Placental epithelial cell (primary cell): ENCODE measurements around the gene IL31. TPM values are rescaled to one million over a fixed set of nuclear protein-coding genes. Genes with fewer than 3 reads are reported as not detected.

Experiments used
- small RNA-seq: library from RNA; depleted of rRNA; stranded (forward); fragments of <200 nt; gene quantifications from one replicate; pipeline ENCODE3, GENCODE V24; 2012
- total RNA-seq: library from RNA; depleted of rRNA; stranded (reverse); fragments of >200 nt; gene quantifications from 2 replicates; pipeline ENCODE4 v1.2.3, GENCODE V29; 2012

The IL31 gene
- total RNA-seq: not detected in 2 replicates

DNA sequence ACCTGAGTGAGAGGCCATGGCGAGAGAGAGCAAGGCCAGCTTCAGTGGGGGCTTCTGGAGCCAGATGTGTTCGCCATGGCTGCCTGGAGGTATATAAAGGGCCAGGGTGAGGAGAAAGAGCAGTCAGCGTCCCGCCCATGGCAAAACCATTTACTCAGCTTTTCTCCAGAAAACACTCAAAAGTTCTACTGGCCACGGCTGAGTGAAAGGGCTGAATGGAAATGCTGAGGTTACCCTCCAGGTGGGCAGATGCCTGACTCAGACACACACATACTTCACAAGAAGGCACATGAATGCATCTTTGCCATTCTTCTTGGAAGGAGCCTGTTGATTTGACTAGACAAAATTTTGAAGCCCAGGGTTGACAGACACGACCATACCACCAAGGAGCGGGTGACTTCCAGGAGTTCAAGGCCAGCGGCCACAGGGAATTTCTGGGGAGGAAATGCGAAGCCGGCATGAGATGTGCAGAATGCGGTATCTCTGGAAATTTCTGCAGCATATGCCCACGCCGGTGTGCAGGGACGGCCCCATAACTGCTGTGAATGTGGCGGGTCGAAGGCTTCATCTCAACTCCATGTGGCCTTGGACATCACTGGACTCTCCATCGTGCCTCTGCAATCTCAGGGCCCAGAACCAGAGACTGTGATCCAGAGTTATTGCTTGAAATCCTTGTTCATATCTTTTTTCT lies at the start of gene IL31:
Gene IL31 (minus strand): TSS at position 67 of the 691 bp plus-strand sequence. CDS start 49 bp downstream, at position 18.

DNA sequence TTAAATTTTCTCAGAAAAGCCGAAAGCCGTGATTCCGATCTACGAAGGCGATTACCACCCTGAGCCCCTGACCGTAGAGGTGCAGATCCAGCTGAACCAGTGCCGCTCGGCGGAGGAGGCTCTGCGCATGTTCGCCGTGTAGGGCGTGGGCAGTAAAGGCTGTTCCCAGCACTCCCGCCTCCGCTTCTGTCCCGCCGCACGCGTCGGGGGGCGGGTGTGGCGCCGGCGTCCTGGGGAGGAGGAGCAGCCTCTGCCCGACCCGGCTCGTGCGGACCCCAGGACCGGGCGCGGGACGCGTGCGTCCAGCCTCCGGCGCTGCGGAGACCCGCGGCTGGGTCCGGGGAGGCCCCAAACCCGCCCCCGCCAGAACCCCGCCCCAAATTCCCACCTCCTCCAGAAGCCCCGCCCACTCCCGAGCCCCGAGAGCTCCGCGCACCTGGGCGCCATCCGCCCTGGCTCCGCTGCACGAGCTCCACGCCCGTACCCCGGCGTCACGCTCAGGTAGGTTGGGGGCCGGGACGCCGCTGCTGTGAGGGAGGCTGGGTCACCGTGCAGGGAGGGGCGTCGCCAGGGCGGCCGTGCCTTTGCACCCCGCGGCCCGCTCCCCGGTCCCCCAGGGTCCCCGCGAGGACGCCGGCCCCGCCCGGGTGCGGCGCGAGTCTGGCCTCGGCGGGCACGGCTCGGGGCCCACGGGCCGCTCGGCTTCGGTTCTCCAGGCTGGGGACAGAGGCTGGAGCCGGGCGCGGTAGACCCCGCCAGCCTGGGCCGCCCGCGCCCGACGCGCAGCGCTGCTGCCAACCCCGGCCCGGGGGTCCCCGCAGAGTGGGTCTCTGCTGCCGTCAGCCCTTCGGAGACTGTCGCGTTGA lies 29.5 kb upstream of the IL31 start, which contains the start of gene B3GNT4:
Gene B3GNT4 (plus strand): TSS at position 409 of the 866 bp plus-strand sequence. CDS start 910 bp downstream, outside the sequence.

DNA sequence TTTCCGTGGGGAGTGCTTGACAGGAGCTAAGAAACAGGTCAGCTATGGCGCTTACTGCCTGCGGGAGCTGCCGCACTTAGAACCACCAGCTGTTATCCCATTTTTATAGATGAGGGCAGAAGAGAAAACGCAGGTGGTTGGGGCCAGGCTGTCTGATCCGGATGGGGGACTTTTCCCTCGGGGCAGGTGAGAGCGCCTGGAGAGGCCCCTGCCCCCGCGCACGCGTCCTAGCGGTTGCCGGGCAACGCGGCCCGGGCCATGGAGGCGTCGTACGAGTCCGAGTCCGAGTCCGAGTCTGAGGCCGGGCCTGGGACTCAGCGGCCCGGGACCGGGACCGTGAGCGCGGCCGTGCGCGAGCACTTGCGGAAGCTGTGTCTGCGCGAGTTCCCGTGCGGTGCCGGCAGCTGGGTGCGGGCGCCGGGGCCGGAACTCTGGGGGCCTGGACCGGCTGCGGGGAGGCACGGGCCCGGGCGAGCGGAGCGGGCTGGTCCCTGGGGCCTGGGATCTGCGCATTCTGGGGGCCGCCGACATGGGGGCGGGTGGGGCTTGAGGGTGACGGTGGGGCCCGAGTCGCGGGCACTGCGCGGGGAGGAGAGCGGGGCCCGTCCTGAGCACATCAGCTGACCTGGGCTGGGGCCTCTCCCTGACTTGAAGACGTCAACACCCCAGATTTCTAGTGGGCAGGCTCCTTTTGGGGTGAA lies 9.0 kb upstream of the IL31 start, which contains the start of gene LRRC43:
Gene LRRC43 (plus strand): TSS at position 237 of the 701 bp plus-strand sequence. CDS start 22 bp downstream, at position 259.

Small RNA genes lying within 50 kb of the gene (small RNA-seq; reads per million reads assigned to genes)
- gene DIABLO: 0.83 reads per million, percentile 49 among the genes with 10 or more reads in this experiment

Other genes with a start within 250 kb of the IL31 start
- gene BCL7A, start 152.3 kb downstream of the IL31 start, total RNA-seq: 0.54 and 1.2 TPM in 2 replicates
- gene MLXIP, start 95.5 kb downstream of the IL31 start, total RNA-seq: 11.4 and 15.6 TPM in 2 replicates
- gene LRRC43, start 8.9 kb upstream of the IL31 start, total RNA-seq: 0.22 and 1.2 TPM in 2 replicates
- gene B3GNT4, start 29.5 kb upstream of the IL31 start, total RNA-seq: 0.39 and 0.87 TPM in 2 replicates
- 84.3 and 88.7 TPM in 2 replicates for gene DIABLO, start 51.8 kb upstream of the IL31 start, total RNA-seq
- gene VPS33A, start 92.3 kb upstream of the IL31 start, total RNA-seq: 24.3 and 27.2 TPM in 2 replicates
- gene CLIP1, start 248.4 kb upstream of the IL31 start, total RNA-seq: 55.6 and 82.4 TPM in 2 replicates